ENCODE measurements around the gene ZHX3. TPM values are rescaled to one million over a fixed set of nuclear protein-coding genes. Genes with fewer than 3 reads are reported as not detected.

The ZHX3 gene
- total and polyA plus RNA-seq, 9 of the 15 experiments (the other 6 are each of a cell fraction or from before 2014, with no cell fraction given) = 0.80 to 14.6 (median 4.9) TPM

GRCh38 chr20:41307021-41307420 lies 10.5 kb downstream of the ZHX3 start (continued):
- TF ChIP-seq MTA3 (IDR thresholded peaks at IDR 0.05; ENCODE audit: borderline replicate concordance) = no peak

- Histone ChIP-seq H3K9ac (ENCODE audit: insufficient read depth in 1 of 2, low read depth in 2 of 2, low read length in 2 of 2) (no peak overlapping the region), H3K4me3 (no peak overlapping the region), H3K9me1 (ENCODE audit: control insufficient read depth, insufficient read depth, low read length) (no peaks in the 10 kb centered on the region), H4K20me1 (replicated peaks; ENCODE audit: control insufficient read depth, insufficient read depth, low read length) (no peaks in the 10 kb centered on the region), H3K9me3 (replicated peaks; ENCODE audit: control insufficient read depth, insufficient read depth, low read depth, low read length) (no peaks in the 10 kb centered on the region), H3K4me2 (ENCODE audit: insufficient read depth, low read length) (no peak overlapping the region), H3K27ac (ENCODE audit: extremely low read depth, low read depth, low read length) (no peak overlapping the region), H3K36me3 (ENCODE audit: control insufficient read depth, insufficient read depth, low read length) (no peaks in the 10 kb centered on the region), H3K4me1 (replicated peaks in 1 of 2; ENCODE audit: control insufficient read depth in 2 of 2, insufficient read depth in 2 of 2, low read length in 2 of 2) (peaks cover 7 to 27% of the 10 kb centered on the region in 2 experiments), H2AFZ (ENCODE audit: low read depth, low read length) (no peak overlapping the region), H3K27me3 (ENCODE audit: control insufficient read depth in 2 of 2, insufficient read depth in 2 of 2, low read length in 2 of 2) (no peaks in the 10 kb centered on the region), H3K79me2 (ENCODE audit: control insufficient read depth, insufficient read depth, low read length) (peaks cover 26% of the 10 kb centered on the region; the same call in 2 of the 3 replicates)
- intact Hi-C loops (cut with micrococcal nuclease) (no loop called here), in situ Hi-C loops (cut with MboI) (no loop called here)
- WGBS (ENCODE audit: insufficient coverage, low coverage, missing lambda C conversion rate) = 75% methylated on average over 5 of the region's 5 CpGs
- no peak for ATAC-seq
- no peak for FAIRE-seq
- CTCF ChIA-PET (ENCODE audit: low intra/inter-chr PET ratio) = no interaction called here
- no peak for DNase-seq (ENCODE audit: extremely low read depth in 1 of 4, low spot score in 3 of 4)
- POLR2A ChIA-PET = interaction anchor here (1.0 to 2.5 kb wide), 2 partner anchors 10 kb away, joined by 3 to 10 read pairs; no protein-coding TSS in a partner anchor
- no TSS peak for BruUV-seq (replicated peaks)
- TF ChIP-seq KHSRP (IDR thresholded peaks at IDR 0.05) (no peak), ZBTB17 (CRISPR knock-in tag; IDR thresholded peaks at IDR 0.05) (no peak), NFIX (CRISPR knock-in tag; IDR thresholded peaks at IDR 0.05; ENCODE audit: low read depth) (no peak), SREBF1 (IDR thresholded peaks at IDR 0.05; ENCODE audit: borderline replicate concordance, low read depth, low read length) (no peak), SOX6 (IDR thresholded peaks at IDR 0.05) (no peak), GABPB1 (CRISPR knock-in tag; IDR thresholded peaks at IDR 0.05) (no peak), MTA1 (IDR thresholded peaks at IDR 0.05; ENCODE audit: borderline replicate concordance) (no peak), ZNF695 (CRISPR knock-in tag; IDR thresholded peaks at IDR 0.05) (no peak), ETV6 (IDR thresholded peaks at IDR 0.05; ENCODE audit: borderline replicate concordance in 1 of 2, low read depth in 2 of 2, low read length in 1 of 2) (no peak), ETV6 (CRISPR knock-in tag; IDR thresholded peaks at IDR 0.05; ENCODE audit: borderline replicate concordance) (no peak), ZNF140 (CRISPR knock-in tag; IDR thresholded peaks at IDR 0.05) (no peak), HDGF (IDR thresholded peaks at IDR 0.05) (no peak), ZBED1 (IDR thresholded peaks at IDR 0.05) (no peak), CREM (IDR thresholded peaks at IDR 0.05; ENCODE audit: low read depth) (no peak), HMGN3 (IDR thresholded peaks at IDR 0.05; ENCODE audit: borderline replicate concordance, extremely low read depth, insufficient read length, low read depth, low read length) (no peak), THAP12 (CRISPR knock-in tag; IDR thresholded peaks at IDR 0.05) (no peak), SMAD1 (IDR thresholded peaks at IDR 0.05; ENCODE audit: low read depth, low read length, partially characterized antibody) (no peak), SNIP1 (IDR thresholded peaks at IDR 0.05; ENCODE audit: low read depth) (no peak), HMGXB4 (CRISPR knock-in tag; IDR thresholded peaks at IDR 0.05) (no peak), KLF16 (IDR thresholded peaks at IDR 0.05) (no peak)
These were observed 11.3 kb downstream of the ZHX3 start for GRCh38 chr20:41306061-41306727.
